GM18867 (cell line): ENCODE results near the gene FGD4.

ENCODE experiments used
- ATAC-seq: cut with Tn5 transposase; IDR thresholded peaks from one replicate; pipeline ENCODE4 v1.9.1; 2021; ENCODE audit warnings: mild to moderate bottlenecking, moderate library complexity; ENCODE audit not compliant: unreplicated experiment

FGD4 gene

GRCh38 chr12:32399370-32400113 lies at the start of gene FGD4:
Gene FGD4 (plus strand): TSS chr12:32399558.
- ATAC-seq: peak; percentile 94

GRCh38 chr12:32353540-32353939 lies 45.8 kb upstream of the FGD4 start:
- ATAC-seq: no peak

- no peak for ATAC-seq
These were observed 41.6 kb upstream of the FGD4 start for GRCh38 chr12:32357601-32358249.

- ATAC-seq: no peak
These were observed 38.4 kb upstream of the FGD4 start for GRCh38 chr12:32360956-32361355.

- ATAC-seq: no peak
These were observed 36.5 kb upstream of the FGD4 start for GRCh38 chr12:32362892-32363291.

- ATAC-seq: peak; percentile 76
These were observed 33.8 kb upstream of the FGD4 start for GRCh38 chr12:32365473-32366064.

GRCh38 chr12:32366714-32367113 lies 32.6 kb upstream of the FGD4 start:
- ATAC-seq: no peak

- no peak for ATAC-seq
These were observed 32.0 kb upstream of the FGD4 start for GRCh38 chr12:32367381-32367780.

GRCh38 chr12:32369202-32369601 lies 30.2 kb upstream of the FGD4 start:
- no peak for ATAC-seq

- no peak for ATAC-seq
These were observed 21.9 kb upstream of the FGD4 start for GRCh38 chr12:32377344-32378055.

- ATAC-seq: no peak
These were observed 20.1 kb upstream of the FGD4 start for GRCh38 chr12:32379213-32379612.

- no peak for ATAC-seq
These were observed 19.7 kb upstream of the FGD4 start for GRCh38 chr12:32379667-32380066.

GRCh38 chr12:32382226-32382625 lies 17.1 kb upstream of the FGD4 start:
- ATAC-seq: no peak

- ATAC-seq: no peak
These were observed 8.7 kb upstream of the FGD4 start for GRCh38 chr12:32390572-32391219.

- no peak for ATAC-seq
These were observed 4.3 kb upstream of the FGD4 start for GRCh38 chr12:32395026-32395425.

GRCh38 chr12:32397696-32398095 lies 1.7 kb upstream of the FGD4 start:
- no peak for ATAC-seq

- no peak for ATAC-seq
These were observed 1.2 kb upstream of the FGD4 start for GRCh38 chr12:32398181-32398580.

GRCh38 chr12:32398816-32399369 lies 465 bp upstream of the FGD4 start:
- ATAC-seq: no peak

- ATAC-seq: no peak
These were observed 835 bp downstream of the FGD4 start for GRCh38 chr12:32400114-32400672.

- no peak for ATAC-seq
These were observed 1.5 kb downstream of the FGD4 start for GRCh38 chr12:32400866-32401265.
